HG03342 (cell line): ENCODE results near the gene SLC37A4.

Source experiments
- ATAC-seq: cut with Tn5 transposase; IDR thresholded peaks from one replicate; pipeline ENCODE4 v1.9.1; 2021; ENCODE audit warnings: mild to moderate bottlenecking, moderate library complexity; ENCODE audit not compliant: unreplicated experiment

SLC37A4 gene

GRCh38 chr11:118979434-118979833 lies 51.2 kb downstream of the SLC37A4 start:
- no peak for ATAC-seq

- ATAC-seq: no peak
Measured at GRCh38 chr11:118975771-118976709, 54.6 kb downstream of the SLC37A4 start.
